Right atrium auricular region (tissue), 2 donors: Measurements from ENCODE around the gene SUGCT. TPM values are rescaled to one million over a fixed set of nuclear protein-coding genes. Genes with fewer than 3 reads are reported as not detected.

ENCODE experiments used
- DNase-seq: peaks from one replicate; pipeline ENCODE4 v3.0.0-alpha.2; 2019; ENCODE audit warnings: low spot score
- H3K27ac ChIP-seq, 2 donors: fragments of 200-600 bp; sonication (generic); 1 replicate in 1 of 2; 2 replicates in 1 of 2; pipeline ENCODE4 v1.5.1; 2016 to 2019
- H3K27me3 ChIP-seq, 2 donors: fragments of 200-600 bp; sonication (generic); one replicate each; pipeline versions ENCODE4 v1.5.1 to v1.6.0; 2017 to 2019
- H3K36me3 ChIP-seq: fragments of 200-600 bp; sonication (generic); one replicate; pipeline ENCODE4 v1.5.1; 2016
- H3K4me1 ChIP-seq, 2 donors: fragments of 200-600 bp; sonication (generic); one replicate each; pipeline versions ENCODE4 v1.5.1 to v1.6.0; 2017 to 2019
- H3K4me3 ChIP-seq, 2 donors: fragments of 200-600 bp; sonication (generic); 1 replicate in 1 of 2; 2 replicates in 1 of 2; pipeline ENCODE4 v1.5.1; 2017 to 2019; ENCODE audit warnings: mild to moderate bottlenecking in 1 of 2, moderate library complexity in 1 of 2
- H3K9me3 ChIP-seq, 2 donors: fragments of 200-600 bp; sonication (generic); one replicate each; pipeline ENCODE4 v1.5.1; 2019
- CTCF ChIP-seq, 2 donors: fragments of 200-600 bp; sonication (generic); IDR thresholded peaks; one replicate each; pipeline ENCODE4 v1.5.1; 2019; ENCODE audit warnings: antibody characterized with exemption in 2 of 2
- total RNA-seq, 2 donors: library from RNA; depleted of rRNA; stranded (reverse); fragments of >200 nt; gene quantifications; one replicate each; pipeline ENCODE4 v1.1.0, GENCODE V29; 2016

Gene SUGCT
- total RNA-seq, 2 donors from 2014 or later = 2.6 to 5.4 TPM

GRCh38 chr7:40874756-40875155 is 740.0 kb downstream of the SUGCT start:
- no peaks in the 10 kb centered on the region for H3K9me3 ChIP-seq
- H3K36me3 ChIP-seq = no peaks in the 10 kb centered on the region
- H3K27me3 ChIP-seq = no peaks in the 10 kb centered on the region
- H3K27ac ChIP-seq = no peak overlapping the region
- no peak for DNase-seq
- H3K4me1 ChIP-seq = no peaks in the 10 kb centered on the region
- H3K4me3 ChIP-seq = no peak overlapping the region
- TF ChIP-seq CTCF (IDR thresholded peaks at IDR 0.05) = no peak

- Histone ChIP-seq H3K27me3 (no peaks in the 10 kb centered on the region), H3K36me3 (no peaks in the 10 kb centered on the region), H3K4me3 (no peak overlapping the region), H3K9me3 (no peaks in the 10 kb centered on the region), H3K4me1 (no peaks in the 10 kb centered on the region), H3K27ac (no peak overlapping the region)
- no peak for DNase-seq
- TF ChIP-seq CTCF (IDR thresholded peaks at IDR 0.05) = no peak
Observed at GRCh38 chr7:40876601-40877000, 741.8 kb downstream of the SUGCT start.

- Histone ChIP-seq H3K36me3 (no peaks in the 10 kb centered on the region), H3K4me1 (no peaks in the 10 kb centered on the region), H3K4me3 (no peak overlapping the region), H3K27me3 (no peaks in the 10 kb centered on the region), H3K9me3 (no peaks in the 10 kb centered on the region), H3K27ac (no peak overlapping the region)
- TF ChIP-seq CTCF (IDR thresholded peaks at IDR 0.05) = no peak
- no peak for DNase-seq
Observed at GRCh38 chr7:40879941-40880543, 745.2 kb downstream of the SUGCT start.

- Histone ChIP-seq H3K27ac (no peak overlapping the region), H3K4me3 (no peak overlapping the region), H3K27me3 (no peaks in the 10 kb centered on the region), H3K9me3 (no peaks in the 10 kb centered on the region), H3K36me3 (no peaks in the 10 kb centered on the region), H3K4me1 (no peaks in the 10 kb centered on the region)
- TF ChIP-seq CTCF (IDR thresholded peaks at IDR 0.05) = no peak
- no peak for DNase-seq
Observed at GRCh38 chr7:40880581-40880980, 745.8 kb downstream of the SUGCT start.

DNA sequence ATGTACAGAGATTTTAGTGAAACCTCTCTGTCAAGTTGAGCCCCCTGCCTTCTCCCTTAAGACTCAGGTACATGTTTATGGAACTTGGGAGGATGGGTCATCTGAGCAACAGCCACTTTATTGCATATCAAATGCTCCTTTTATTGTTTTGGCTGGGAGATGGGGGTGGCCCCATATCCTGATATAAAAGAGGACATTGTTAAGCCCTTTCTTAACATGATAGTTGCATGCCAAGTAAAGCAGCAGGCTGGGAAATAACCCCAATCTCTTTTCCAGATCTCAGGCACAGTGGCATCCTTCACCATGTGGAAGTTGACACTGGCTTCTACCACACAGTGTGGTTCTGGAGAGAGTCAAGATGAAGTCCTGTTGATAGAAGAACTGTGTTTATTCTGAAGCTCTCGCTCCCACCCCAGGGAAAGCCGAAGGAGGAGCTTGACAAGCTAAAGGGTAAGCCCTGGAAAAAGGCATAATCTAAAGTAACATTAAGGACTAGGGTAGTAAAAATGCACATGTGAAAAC is 746.7 kb downstream of the SUGCT start:
- no peak for TF ChIP-seq CTCF (IDR thresholded peaks at IDR 0.05)
- Histone ChIP-seq H3K36me3 (no peaks in the 10 kb centered on the region), H3K4me1 (no peaks in the 10 kb centered on the region), H3K9me3 (no peaks in the 10 kb centered on the region), H3K4me3 (no peak overlapping the region), H3K27me3 (no peaks in the 10 kb centered on the region), H3K27ac (no peak overlapping the region)
- DNase-seq = no peak
